GM12874 (cell line): ENCODE measurements around the gene LMNTD2.

Source experiments
- CTCF ChIP-seq: IDR thresholded peaks from 2 replicates; pipeline ENCODE4 v1.5.1; 2011; ENCODE audit warnings: low read depth, mild to moderate bottlenecking, control low read depth, low read length, moderate library complexity; ENCODE audit not compliant: insufficient read depth

Gene LMNTD2

GRCh38 chr11:535519-536454, 24.8 kb downstream of the LMNTD2 start, which contains the start of gene HRAS:
Gene HRAS, minus strand, starts transcription at chr11:535576.
- no peak for TF ChIP-seq CTCF

- no peak for TF ChIP-seq CTCF
Measured at GRCh38 chr11:535210-535518, 25.4 kb downstream of the LMNTD2 start.

- TF ChIP-seq CTCF = no peak
Measured at GRCh38 chr11:534396-535209, 25.9 kb downstream of the LMNTD2 start.

GRCh38 chr11:533586-534395, 26.7 kb downstream of the LMNTD2 start:
- TF ChIP-seq CTCF = no peak

GRCh38 chr11:532986-533585, 27.5 kb downstream of the LMNTD2 start:
- TF ChIP-seq CTCF = no peak

GRCh38 chr11:532527-532985, 28.0 kb downstream of the LMNTD2 start:
- TF ChIP-seq CTCF = no peak
